Left ventricle myocardium inferior (tissue), 1 donor: ENCODE measurements around the gene ANKRD44. TPM values are rescaled to one million over a fixed set of nuclear protein-coding genes. Genes with fewer than 3 reads are reported as not detected.

Source experiments
- DNase-seq: peaks from one replicate; pipeline ENCODE4 v3.0.0-alpha.2; 2020
- H3K27ac ChIP-seq: fragments of 200-600 bp; replicated peaks from 2 replicates; pipeline ENCODE4 v1.8.0; 2021
- H3K27me3 ChIP-seq: fragments of 200-600 bp; 2 replicates; pipeline ENCODE4 v1.8.0; 2021; ENCODE audit warnings: low read depth
- H3K36me3 ChIP-seq: fragments of 200-600 bp; 2 replicates; pipeline ENCODE4 v1.8.0; 2021
- H3K4me1 ChIP-seq: fragments of 200-600 bp; 2 replicates; pipeline ENCODE4 v1.8.0; 2021
- H3K4me3 ChIP-seq: fragments of 200-600 bp; 2 replicates; pipeline ENCODE4 v1.8.0; 2021; ENCODE audit warnings: mild to moderate bottlenecking, moderate library complexity
- H3K9me3 ChIP-seq: fragments of 200-600 bp; replicated peaks from 2 replicates; pipeline ENCODE4 v1.8.0; 2021
- intact Hi-C: fragments of 100-400 bp; cut with micrococcal nuclease; formaldehyde crosslinking; loops from one replicate; pipeline ENCODE4 v1.11.0; 2022
- total RNA-seq: library from RNA; stranded (reverse); fragmentation: NEBNext Ultra II Directional; extraction: Animal tissue kit (Norgen Biotek cat#: 25700); gene quantifications from one replicate; pipeline ENCODE4 v1.2.1, GENCODE V29; 2021
- TF ChIP-seq, protein P1 (sequence below): fragments of 200-600 bp; IDR thresholded peaks from 2 replicates; pipeline ENCODE4 v1.8.0; 2021; ENCODE audit warnings: antibody characterized with exemption, mild to moderate bottlenecking, borderline replicate concordance
- donor health status: DM: no; HTN: yes; CAD: no; lungs with severe emphysema.

ANKRD44 gene
- total RNA-seq, 1 donor from 2014 or later, result 7.1 TPM

DNA sequence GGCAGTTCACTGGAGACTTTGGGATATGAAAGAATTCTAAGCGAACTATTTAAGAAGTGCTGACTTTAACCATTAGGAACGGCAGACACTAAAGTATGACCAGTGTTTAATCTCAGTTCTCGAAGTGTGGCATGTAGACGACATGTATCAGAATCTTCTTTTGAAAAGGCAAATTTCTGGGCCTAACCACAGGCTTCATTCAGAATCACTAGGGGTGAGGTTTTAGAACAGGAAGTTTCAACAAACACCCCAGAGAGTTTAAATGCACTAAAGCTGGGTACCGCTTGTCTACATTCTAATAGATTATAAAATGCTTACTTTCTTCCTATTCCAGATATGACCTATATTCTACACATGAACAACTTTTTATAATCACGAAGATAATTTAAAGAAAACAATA, 180.3 kb downstream of the ANKRD44 start:
- Histone ChIP-seq H3K4me1 (peaks cover 8% of the 10 kb centered on the region), H3K27ac (peak overlapping the region; percentile 23), H3K27me3 (no peaks in the 10 kb centered on the region), H3K36me3 (no peaks in the 10 kb centered on the region), H3K9me3 (no peaks in the 10 kb centered on the region), H3K4me3 (no peak overlapping the region)
- no peak for DNase-seq
- TF ChIP-seq, protein P1, sequence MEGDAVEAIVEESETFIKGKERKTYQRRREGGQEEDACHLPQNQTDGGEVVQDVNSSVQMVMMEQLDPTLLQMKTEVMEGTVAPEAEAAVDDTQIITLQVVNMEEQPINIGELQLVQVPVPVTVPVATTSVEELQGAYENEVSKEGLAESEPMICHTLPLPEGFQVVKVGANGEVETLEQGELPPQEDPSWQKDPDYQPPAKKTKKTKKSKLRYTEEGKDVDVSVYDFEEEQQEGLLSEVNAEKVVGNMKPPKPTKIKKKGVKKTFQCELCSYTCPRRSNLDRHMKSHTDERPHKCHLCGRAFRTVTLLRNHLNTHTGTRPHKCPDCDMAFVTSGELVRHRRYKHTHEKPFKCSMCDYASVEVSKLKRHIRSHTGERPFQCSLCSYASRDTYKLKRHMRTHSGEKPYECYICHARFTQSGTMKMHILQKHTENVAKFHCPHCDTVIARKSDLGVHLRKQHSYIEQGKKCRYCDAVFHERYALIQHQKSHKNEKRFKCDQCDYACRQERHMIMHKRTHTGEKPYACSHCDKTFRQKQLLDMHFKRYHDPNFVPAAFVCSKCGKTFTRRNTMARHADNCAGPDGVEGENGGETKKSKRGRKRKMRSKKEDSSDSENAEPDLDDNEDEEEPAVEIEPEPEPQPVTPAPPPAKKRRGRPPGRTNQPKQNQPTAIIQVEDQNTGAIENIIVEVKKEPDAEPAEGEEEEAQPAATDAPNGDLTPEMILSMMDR, result no peak
- intact Hi-C loops, result no loop called here

DNA sequence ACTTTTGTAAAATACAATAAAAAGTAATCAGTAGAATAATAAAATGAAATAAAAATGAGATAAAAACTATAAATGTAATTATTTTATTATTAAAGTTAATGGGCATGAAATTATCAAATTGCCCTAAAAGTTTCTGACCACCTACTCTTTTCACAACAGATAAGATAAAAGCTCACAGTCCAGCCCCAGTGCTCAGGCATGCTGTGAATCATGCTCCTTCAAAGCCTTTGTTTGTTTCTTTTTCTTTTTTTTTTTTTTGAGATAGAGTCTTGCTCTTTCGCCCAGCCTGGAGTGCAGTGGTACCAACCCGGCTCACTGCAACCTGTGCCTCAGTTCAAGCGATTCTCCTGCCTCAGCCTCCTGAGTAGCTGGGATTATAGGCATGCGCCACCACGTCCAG, 181.7 kb downstream of the ANKRD44 start:
- TF ChIP-seq, protein P1, result no peak
- intact Hi-C loops, result no loop called here
- H3K4me1 ChIP-seq, result peaks cover 8% of the 10 kb centered on the region

DNA sequence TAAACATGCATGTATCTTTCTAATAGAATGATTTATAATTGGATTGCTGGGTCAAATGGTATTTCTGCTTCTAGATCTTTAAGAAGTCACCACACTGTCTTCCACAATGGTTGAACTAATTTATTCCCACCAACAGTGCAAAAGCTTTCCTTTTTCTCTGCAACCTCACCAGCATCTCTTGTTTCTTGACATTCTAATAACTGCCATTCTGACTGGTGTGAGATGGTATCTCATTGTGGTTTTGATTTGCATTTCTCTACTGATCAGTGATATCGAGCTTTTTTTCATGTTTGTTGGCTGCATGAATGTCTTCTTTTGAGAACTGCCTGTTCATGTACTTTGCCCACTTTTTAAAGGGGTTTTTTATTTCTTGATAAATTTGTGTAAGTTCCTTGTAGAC, 182.5 kb downstream of the ANKRD44 start:
- H3K27ac ChIP-seq, result no peak overlapping the region
- no peaks in the 10 kb centered on the region for H3K9me3 ChIP-seq
- intact Hi-C loops, result no loop called here
- TF ChIP-seq, protein P1, result no peak
- H3K36me3 ChIP-seq, result peaks cover 3% of the 10 kb centered on the region
- peaks cover 8% of the 10 kb centered on the region for H3K4me1 ChIP-seq
- DNase-seq, result no peak
- H3K27me3 ChIP-seq, result no peaks in the 10 kb centered on the region
- H3K4me3 ChIP-seq, result no peak overlapping the region

More for the DNA sequence above, 181.7 kb downstream of the ANKRD44 start:
- no peak for DNase-seq
- H3K9me3 ChIP-seq, result no peaks in the 10 kb centered on the region
- H3K4me3 ChIP-seq, result no peak overlapping the region
- no peak overlapping the region for H3K27ac ChIP-seq
- no peaks in the 10 kb centered on the region for H3K27me3 ChIP-seq
- H3K36me3 ChIP-seq, result peaks cover 3% of the 10 kb centered on the region

DNA sequence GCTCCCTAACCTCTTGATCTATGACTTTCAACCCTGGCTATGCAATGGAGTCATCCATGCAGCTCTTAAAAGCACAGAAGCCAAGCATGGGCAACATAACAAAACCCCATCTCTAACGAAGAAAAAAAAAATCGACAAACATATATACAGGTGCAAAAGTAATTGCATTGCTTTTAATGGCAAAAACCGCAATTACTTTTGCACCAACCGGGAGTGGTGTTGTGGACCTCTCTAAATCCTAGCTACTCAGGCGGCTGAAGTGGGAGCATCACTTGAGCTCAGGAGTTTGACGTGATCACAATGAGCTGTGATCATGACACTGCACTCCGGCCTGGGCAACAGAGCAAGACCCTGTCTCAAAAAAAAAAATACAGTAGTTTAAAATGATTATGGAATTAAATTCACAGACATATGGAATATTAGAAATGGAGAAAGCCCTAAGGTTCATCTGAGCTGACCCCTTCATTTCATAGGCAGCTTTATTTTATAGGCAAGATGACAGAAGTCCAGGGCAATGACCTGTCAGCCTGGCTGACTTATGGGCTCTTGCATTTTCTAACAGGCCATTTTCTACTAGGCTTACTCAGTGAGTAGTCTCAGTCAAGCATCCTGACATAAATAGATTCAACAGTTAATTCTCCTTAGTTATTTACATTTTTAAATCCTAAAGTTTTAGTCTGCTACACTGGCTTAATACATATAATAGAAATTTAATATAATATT, 183.8 kb downstream of the ANKRD44 start:
- DNase-seq, result no peak
- H3K27ac ChIP-seq, result no peak overlapping the region
- H3K27me3 ChIP-seq, result no peaks in the 10 kb centered on the region
- peaks cover 8% of the 10 kb centered on the region for H3K36me3 ChIP-seq
- TF ChIP-seq, protein P1, result no peak
- H3K9me3 ChIP-seq, result no peaks in the 10 kb centered on the region
- peaks cover 8% of the 10 kb centered on the region for H3K4me1 ChIP-seq
- intact Hi-C loops, result no loop called here
- H3K4me3 ChIP-seq, result no peak overlapping the region

DNA sequence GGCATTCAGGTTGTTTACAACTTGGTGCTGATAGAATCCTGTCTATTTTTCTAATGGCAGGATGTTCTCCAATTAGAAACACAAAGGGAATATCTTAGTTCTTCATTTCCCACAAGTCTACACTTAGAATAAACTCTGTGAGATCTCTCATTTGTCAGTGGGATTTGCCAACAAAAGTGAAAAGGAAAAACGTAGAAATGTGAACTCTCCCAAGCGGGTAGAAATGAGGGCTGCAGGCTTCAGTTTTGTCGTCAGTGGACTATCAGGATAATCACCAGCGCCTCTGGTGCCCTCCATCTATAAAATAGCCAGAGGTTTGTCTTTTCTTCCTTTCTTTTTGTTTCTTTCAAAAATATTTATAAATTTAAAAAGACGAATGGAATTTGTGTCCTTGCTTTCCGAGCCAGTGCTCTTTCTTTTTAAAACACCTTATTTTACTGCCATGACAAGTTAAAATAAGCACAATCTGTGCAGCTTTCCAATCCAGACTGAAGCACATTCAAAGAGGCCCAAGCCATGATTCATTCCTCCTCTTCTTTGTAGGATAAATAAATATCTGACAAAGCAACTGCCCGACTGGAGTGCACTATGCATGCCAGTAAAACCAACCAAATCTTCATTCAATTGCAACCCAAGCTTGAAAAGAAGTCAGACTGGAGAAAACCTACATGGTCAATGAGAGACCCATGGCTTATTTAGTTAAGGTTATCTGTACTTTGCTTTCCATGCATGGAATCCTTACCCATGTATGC, 185.8 kb downstream of the ANKRD44 start:
- DNase-seq, result no peak
- Histone ChIP-seq H3K27me3 (no peaks in the 10 kb centered on the region), H3K9me3 (no peaks in the 10 kb centered on the region), H3K4me3 (no peak overlapping the region), H3K27ac (no peak overlapping the region), H3K36me3 (peaks cover 20% of the 10 kb centered on the region), H3K4me1 (no peaks in the 10 kb centered on the region)
- TF ChIP-seq, protein P1, result no peak
- intact Hi-C loops, result no loop called here
